Osteocyte (in vitro differentiated cells): ENCODE measurements around the gene TMEM59L. TPM values are rescaled to one million over a fixed set of nuclear protein-coding genes. Genes with fewer than 3 reads are reported as not detected.

Experiments used
- DNase-seq: peaks from one replicate; pipeline ENCODE4 v3.0.0; 2021; ENCODE audit warnings: mixed read lengths; ENCODE audit not compliant: unreplicated experiment; ENCODE audit errors: extremely low spot score
- H3K27ac Mint-ChIP-seq: one replicate; pipeline ENCODE4 v1.8.0; 2021; ENCODE audit warnings: mild to moderate bottlenecking, mixed read lengths; ENCODE audit not compliant: unreplicated experiment
- H3K27me3 Mint-ChIP-seq: one replicate; pipeline ENCODE4 v1.8.0; 2021; ENCODE audit warnings: mixed read lengths; ENCODE audit not compliant: unreplicated experiment
- H3K36me3 Mint-ChIP-seq: one replicate; pipeline ENCODE4 v1.8.0; 2021; ENCODE audit warnings: mixed read lengths; ENCODE audit not compliant: unreplicated experiment
- H3K4me1 Mint-ChIP-seq: one replicate; pipeline ENCODE4 v1.8.0; 2021; ENCODE audit warnings: mixed read lengths; ENCODE audit not compliant: unreplicated experiment
- H3K4me3 Mint-ChIP-seq: one replicate; pipeline ENCODE4 v1.8.0; 2021; ENCODE audit warnings: mild to moderate bottlenecking, moderate library complexity, mixed read lengths; ENCODE audit not compliant: unreplicated experiment
- H3K9me3 Mint-ChIP-seq: one replicate; pipeline ENCODE4 v1.8.0; 2021; ENCODE audit warnings: mixed read lengths; ENCODE audit not compliant: unreplicated experiment
- total RNA-seq: library from RNA; stranded (reverse); gene quantifications from 2 replicates; pipeline ENCODE4 v1.2.1, GENCODE V29; 2021
- TF ChIP-seq, protein P1 (sequence below): fragments of 200-600 bp; sonication (generic); IDR thresholded peaks from 2 replicates; pipeline ENCODE4 v1.5.0; 2021; ENCODE audit warnings: antibody characterized with exemption, mild to moderate bottlenecking, moderate library complexity

The TMEM59L gene
- total RNA-seq, 1 donor from 2014 or later: 5.9 TPM

DNA sequence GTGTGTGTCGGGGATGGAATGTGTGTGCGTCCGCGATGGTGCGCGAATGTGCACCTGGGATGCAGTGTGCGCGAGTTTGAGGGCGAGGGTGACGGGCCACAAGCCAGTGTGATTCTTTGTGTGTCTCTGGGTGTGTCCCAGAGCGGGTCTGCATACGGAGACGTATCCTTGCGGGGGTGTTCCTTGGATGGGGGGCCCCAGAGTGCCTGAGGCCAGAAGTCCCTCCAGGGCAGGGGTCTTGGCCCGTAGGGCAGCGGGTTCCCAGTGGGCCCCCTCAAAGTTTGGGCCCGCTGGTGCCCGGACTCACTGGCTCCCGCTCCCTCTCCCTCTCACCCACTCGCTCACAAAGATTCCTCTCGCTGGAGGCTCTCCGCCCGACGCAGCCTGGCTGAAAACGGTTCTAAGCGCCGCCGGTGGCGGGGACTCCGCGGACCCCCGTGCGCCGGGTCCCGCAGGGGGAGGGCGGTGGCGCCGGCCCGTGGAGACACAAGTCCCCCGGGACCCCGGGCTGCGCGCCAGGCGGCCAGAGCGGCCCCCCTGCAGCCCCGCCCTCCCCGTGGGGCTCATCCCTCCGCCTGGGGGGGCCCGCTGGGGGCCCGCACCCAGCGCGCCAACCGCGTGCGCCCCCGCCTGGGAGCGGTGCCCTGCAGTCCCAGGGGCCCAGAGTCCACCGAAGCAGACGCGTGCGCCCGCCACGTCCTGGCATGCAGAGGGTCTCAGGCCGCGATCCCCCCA, 7.0 kb upstream of the TMEM59L start:
- H3K4me1 Mint-ChIP-seq: peaks cover 24% of the 10 kb centered on the region
- H3K27me3 Mint-ChIP-seq: peaks cover 32% of the 10 kb centered on the region
- TF ChIP-seq, protein P1, sequence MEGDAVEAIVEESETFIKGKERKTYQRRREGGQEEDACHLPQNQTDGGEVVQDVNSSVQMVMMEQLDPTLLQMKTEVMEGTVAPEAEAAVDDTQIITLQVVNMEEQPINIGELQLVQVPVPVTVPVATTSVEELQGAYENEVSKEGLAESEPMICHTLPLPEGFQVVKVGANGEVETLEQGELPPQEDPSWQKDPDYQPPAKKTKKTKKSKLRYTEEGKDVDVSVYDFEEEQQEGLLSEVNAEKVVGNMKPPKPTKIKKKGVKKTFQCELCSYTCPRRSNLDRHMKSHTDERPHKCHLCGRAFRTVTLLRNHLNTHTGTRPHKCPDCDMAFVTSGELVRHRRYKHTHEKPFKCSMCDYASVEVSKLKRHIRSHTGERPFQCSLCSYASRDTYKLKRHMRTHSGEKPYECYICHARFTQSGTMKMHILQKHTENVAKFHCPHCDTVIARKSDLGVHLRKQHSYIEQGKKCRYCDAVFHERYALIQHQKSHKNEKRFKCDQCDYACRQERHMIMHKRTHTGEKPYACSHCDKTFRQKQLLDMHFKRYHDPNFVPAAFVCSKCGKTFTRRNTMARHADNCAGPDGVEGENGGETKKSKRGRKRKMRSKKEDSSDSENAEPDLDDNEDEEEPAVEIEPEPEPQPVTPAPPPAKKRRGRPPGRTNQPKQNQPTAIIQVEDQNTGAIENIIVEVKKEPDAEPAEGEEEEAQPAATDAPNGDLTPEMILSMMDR: no peak
- H3K27ac Mint-ChIP-seq: no peak overlapping the region
- peak overlapping the region; percentile 63 for H3K4me3 Mint-ChIP-seq
- H3K9me3 Mint-ChIP-seq: no peaks in the 10 kb centered on the region
- peaks cover 4% of the 10 kb centered on the region for H3K36me3 Mint-ChIP-seq
- DNase-seq: no peak

DNA sequence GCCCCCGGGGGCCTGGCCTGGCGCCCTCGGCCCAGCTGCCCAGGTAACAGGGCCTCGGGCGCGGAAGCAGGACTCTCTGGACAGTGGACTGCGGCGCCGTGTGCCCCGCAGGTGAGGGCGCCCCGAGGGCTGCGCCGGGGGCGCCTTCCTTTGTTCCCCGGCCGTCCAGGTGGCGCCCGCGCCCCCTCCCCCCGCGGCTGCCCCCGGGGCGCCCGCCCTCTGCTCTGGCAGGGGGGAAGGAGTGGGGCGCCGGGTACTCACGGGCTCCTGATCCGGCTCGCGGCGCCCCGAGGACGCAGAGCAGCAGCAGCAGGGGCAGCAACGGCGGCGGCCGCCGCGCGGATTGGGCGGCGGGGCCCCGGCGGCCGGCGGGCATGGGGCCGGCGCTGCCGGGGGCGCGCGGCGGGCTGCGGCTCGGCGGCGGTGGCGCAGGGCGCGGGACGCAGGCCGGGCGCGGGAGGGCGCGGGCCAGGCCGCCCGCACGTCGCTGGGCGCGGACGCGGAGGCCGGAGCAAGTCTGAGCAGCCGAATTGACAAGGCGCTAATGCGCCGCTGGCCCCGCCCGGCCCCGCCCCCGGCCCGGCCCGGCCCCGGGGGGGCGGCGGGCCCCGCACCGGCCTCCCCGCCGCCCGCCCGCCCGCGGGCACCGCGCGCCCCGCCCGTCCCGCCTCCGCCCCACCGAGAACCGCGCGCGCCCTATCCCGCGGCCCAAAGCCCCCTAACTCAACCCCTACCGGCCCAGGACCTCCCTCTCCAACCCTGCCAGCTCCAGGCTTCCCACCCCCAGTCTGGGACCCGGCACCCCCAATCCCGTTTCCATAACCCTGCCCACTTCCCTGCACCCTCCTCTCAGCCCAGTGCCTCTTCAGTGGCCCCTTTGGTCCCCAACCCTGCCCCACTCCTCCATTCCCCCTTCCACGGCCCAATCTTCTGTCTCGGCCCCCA, 6.1 kb upstream of the TMEM59L start, which contains the start of gene CRLF1:
CRLF1 (minus strand) TSS at position 519 of the 945 bp plus-strand sequence; CDS start at position 376, 143 bp downstream.
- H3K27me3 Mint-ChIP-seq: peaks cover 36% of the 10 kb centered on the region

GRCh38 chr19:18607226-18608101, 5.2 kb upstream of the TMEM59L start:
- H3K4me1 Mint-ChIP-seq: peaks cover 35% of the 10 kb centered on the region
- DNase-seq: no peak
- peaks cover 4% of the 10 kb centered on the region for H3K36me3 Mint-ChIP-seq
- peak overlapping the region; percentile 60 for H3K4me3 Mint-ChIP-seq
- no peak overlapping the region for H3K27ac Mint-ChIP-seq
- no peaks in the 10 kb centered on the region for H3K9me3 Mint-ChIP-seq
- peaks cover 42% of the 10 kb centered on the region for H3K27me3 Mint-ChIP-seq
- TF ChIP-seq, protein P1: no peak

More for the DNA sequence above, 6.1 kb upstream of the TMEM59L start, which contains the start of gene CRLF1:
- TF ChIP-seq, protein P1: no peak
- Mint-ChIP-seq H3K36me3 (peaks cover 4% of the 10 kb centered on the region), H3K27ac (no peak within 1 kb of the TSS), H3K9me3 (no peaks in the 10 kb centered on the region), H3K4me3 (peak within 1 kb of the TSS; percentile 63), H3K4me1 (peaks cover 30% of the 10 kb centered on the region)
- DNase-seq: no peak

- Mint-ChIP-seq H3K4me1 (peaks cover 34% of the 10 kb centered on the region), H3K27ac (no peak overlapping the region), H3K27me3 (peaks cover 41% of the 10 kb centered on the region), H3K36me3 (peaks cover 4% of the 10 kb centered on the region), H3K4me3 (no peak overlapping the region), H3K9me3 (no peaks in the 10 kb centered on the region)
- TF ChIP-seq, protein P1: no peak
- DNase-seq: no peak
These were observed 4.4 kb upstream of the TMEM59L start for GRCh38 chr19:18608102-18608804.
